T-cell (primary cell): ENCODE measurements around the gene BRI3. TPM values are rescaled to one million over a fixed set of nuclear protein-coding genes. Genes with fewer than 3 reads are reported as not detected.

Experiments
- ATAC-seq, 4 experiments: fragments of 200-7000 bp in 3 of 4; fragments of 150-1000 bp in 1 of 4; cut with Tn5 transposase; replicated peaks in 1 of 4; 1 replicate in 3 of 4; 2 replicates in 1 of 4; pipeline ENCODE4 v1.10.0; 2021; ENCODE audit warnings: moderate library complexity in 3 of 4, mild to moderate bottlenecking in 2 of 4, moderate number of reproducible peaks in 1 of 4
- CTCF ChIA-PET, 2 donors: fragments of 300-600 bp; sonication (Branson Sonifier 250); formaldehyde crosslinking; loops; one replicate each; lab custom pipeline; 2022; ENCODE audit warnings: antibody characterized with exemption in 2 of 2; lab: Charles Lee
- POLR2A ChIA-PET, 2 donors: fragments of 300-600 bp; sonication (Branson Sonifier 250); formaldehyde crosslinking; loops; one replicate each; lab custom pipeline; 2022; ENCODE audit warnings: antibody characterized with exemption in 2 of 2; lab: Charles Lee
- DNase-seq, 35 experiments: peaks; one replicate each; pipeline versions ENCODE4 v3.0.0 to v3.0.0-alpha.2; 2013 to 2023
- H3K27ac ChIP-seq: one replicate; pipeline ENCODE4 v1.5.1; 2013; ENCODE audit warnings: low read length
- H3K27me3 ChIP-seq, 2 experiments: replicated peaks in 1 of 2; 1 replicate in 1 of 2; 2 replicates in 1 of 2; pipeline versions ENCODE4 v1.6.1 to v1.7.0; 2013; ENCODE audit warnings: low read length in 1 of 2, mixed read lengths in 1 of 2; ENCODE audit not compliant: control insufficient read depth in 2 of 2, insufficient read depth in 2 of 2; ENCODE audit errors: extremely low read depth in 1 of 2
- H3K36me3 ChIP-seq, 2 donors: 1 replicate in 1 of 2; 2 replicates in 1 of 2; pipeline versions ENCODE4 v1.6.1 to v1.7.0; 2013; ENCODE audit warnings: low read length in 1 of 2; ENCODE audit not compliant: control insufficient read depth in 2 of 2, insufficient read depth in 1 of 2; ENCODE audit errors: extremely low read depth in 1 of 2
- H3K4me1 ChIP-seq, 2 experiments: 1 replicate in 1 of 2; 2 replicates in 1 of 2; pipeline versions ENCODE4 v1.6.1 to v1.7.0; 2013; ENCODE audit warnings: low read length in 2 of 2, mixed read lengths in 1 of 2; ENCODE audit not compliant: insufficient read depth in 2 of 2, control insufficient read depth in 1 of 2; ENCODE audit errors: extremely low read depth in 1 of 2
- H3K4me3 ChIP-seq, 2 donors: 1 replicate in 1 of 2; 2 replicates in 1 of 2; pipeline versions ENCODE4 v1.5.1 to v1.7.0; 2013; ENCODE audit warnings: mild to moderate bottlenecking in 2 of 2, low read length in 1 of 2, moderate library complexity in 1 of 2; ENCODE audit not compliant: control insufficient read depth in 1 of 2; ENCODE audit errors: extremely low read depth in 1 of 2
- H3K9me3 ChIP-seq: 2 replicates; pipeline ENCODE4 v1.7.0; 2013
- H3K27ac Mint-ChIP-seq, 2 donors: one replicate each; pipeline ENCODE4 v1.8.0; 2020 to 2021; ENCODE audit warnings: mild to moderate bottlenecking in 2 of 2, mixed read lengths in 2 of 2
- H3K27me3 Mint-ChIP-seq, 2 donors: one replicate each; pipeline ENCODE4 v1.8.0; 2021 to 2022; ENCODE audit warnings: mixed read lengths in 2 of 2
- H3K36me3 Mint-ChIP-seq: one replicate; pipeline ENCODE4 v1.8.0; 2021; ENCODE audit warnings: mixed read lengths
- H3K4me1 Mint-ChIP-seq, 3 donors: one replicate each; pipeline ENCODE4 v1.8.0; 2020 to 2022; ENCODE audit warnings: mixed read lengths in 3 of 3, mild to moderate bottlenecking in 1 of 3
- H3K4me3 Mint-ChIP-seq, 3 donors: one replicate each; pipeline ENCODE4 v1.8.0; 2020 to 2022; ENCODE audit warnings: mild to moderate bottlenecking in 3 of 3, mixed read lengths in 3 of 3, moderate library complexity in 3 of 3
- H3K9me3 Mint-ChIP-seq, 3 donors: one replicate each; pipeline ENCODE4 v1.8.0; 2020 to 2022; ENCODE audit warnings: mixed read lengths in 3 of 3
- WGBS: methylation state at CpG from one replicate; pipeline ENCODE4 v1.1.5; 2013; ENCODE audit warnings: missing lambda C conversion rate; ENCODE audit not compliant: insufficient coverage; 5-methylcytosine and 5-hydroxymethylcytosine counted together
- total RNA-seq, 35 experiments: library from RNA in 6 of 35; stranded (reverse) in 6 of 35; fragments of 120-200 nt in 1 of 35; gene quantifications; one replicate each; pipeline versions ENCODE4 v1.2.1 to v1.2.4 and lab custom pipeline; 2013 to 2026

BRI3 gene, protein sequence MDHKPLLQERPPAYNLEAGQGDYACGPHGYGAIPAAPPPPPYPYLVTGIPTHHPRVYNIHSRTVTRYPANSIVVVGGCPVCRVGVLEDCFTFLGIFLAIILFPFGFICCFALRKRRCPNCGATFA
- total RNA-seq: 10 to 100 TPM; 53.4 to 73.0 (median 61.2) TPM
- 32.0 TPM for total RNA-seq (2013)
- total RNA-seq (lab: John Stamatoyannopoulos, UW): 13.2 to 36.6 (median 20.9) reads per million in 29 experiments

DNA sequence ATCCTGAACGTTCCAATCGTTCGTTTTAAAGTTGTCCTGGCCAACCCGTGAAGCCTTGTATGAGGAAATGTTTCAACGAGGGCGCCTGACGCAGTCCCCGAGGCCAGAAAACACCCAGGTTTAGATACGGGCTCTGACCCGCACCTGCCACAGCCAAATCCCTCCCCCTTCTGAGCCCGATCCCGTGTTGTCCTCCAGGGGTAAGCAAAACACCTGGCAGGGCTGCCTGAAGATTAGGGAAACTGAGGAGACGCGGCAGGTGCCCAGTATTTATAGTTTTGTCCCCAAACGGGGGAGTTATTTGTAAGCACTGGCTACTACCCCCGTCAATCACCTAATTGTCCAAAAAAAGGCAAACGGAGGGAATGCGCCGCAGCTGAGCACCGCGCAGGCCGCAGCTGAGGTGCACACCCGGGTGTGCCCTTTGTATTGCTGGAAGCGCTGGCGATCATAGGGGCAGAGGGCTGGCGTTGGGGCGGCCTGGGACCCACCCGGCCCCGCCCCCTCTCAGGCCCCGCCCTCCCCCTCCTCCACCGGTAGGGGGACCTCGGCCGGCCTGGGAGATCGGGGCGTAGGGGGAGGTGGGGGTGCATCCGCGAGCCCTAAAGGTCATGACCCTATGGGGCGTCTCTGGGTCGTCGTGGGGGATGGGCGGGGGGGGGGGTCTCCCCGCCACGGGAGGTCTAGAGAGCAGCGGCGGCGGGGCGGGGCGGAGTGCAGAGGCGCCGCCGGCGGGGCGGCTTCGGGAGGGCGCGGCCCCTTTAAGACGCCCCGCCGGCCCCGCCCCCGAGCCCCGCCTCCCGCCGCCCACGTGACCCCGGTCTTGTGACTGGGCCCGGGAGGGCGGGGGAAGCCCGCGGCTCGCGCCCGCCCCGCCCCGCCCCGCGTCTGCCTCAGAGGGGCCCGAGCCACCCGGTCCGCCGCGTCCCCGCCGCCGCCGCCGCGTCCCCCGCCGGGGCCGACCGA, at the start of gene BRI3:
TSS of gene BRI3 (plus strand) at position 896 of the 966 bp plus-strand sequence. CDS start 110 bp downstream, outside the sequence.
- CTCF ChIA-PET: interaction anchor here (0.6 to 1.0 kb wide), 5 partner anchors 13 to 31 kb away, joined by 3 to 4 read pairs (median 3); no protein-coding TSS in a partner anchor
- peak within 1 kb of the TSS; percentile 83 to 84 for H3K27ac Mint-ChIP-seq
- peak; percentile 78 to 96 (median 91) for DNase-seq

DNA sequence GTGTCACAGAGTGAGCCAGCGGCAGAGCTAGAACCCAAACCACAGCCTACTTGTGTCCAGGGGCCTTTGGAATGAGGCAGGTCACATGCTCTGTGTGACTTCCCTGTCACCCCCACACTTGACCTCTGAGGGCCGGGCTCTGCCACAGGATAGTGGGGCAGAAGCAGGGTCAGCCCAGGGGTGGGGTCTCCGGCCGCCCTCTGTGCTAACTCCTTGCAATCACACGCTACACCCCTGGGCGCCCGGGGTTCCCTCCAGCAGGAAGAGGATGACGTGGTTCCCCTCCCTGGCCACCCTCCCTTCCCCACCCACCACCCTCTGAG, 49.3 kb upstream of the BRI3 start:
- POLR2A ChIA-PET: no interaction called here

More for the DNA sequence above, at the start of gene BRI3:
- no peaks in the 10 kb centered on the region for H3K27me3 ChIP-seq
- H3K9me3 ChIP-seq: no peaks in the 10 kb centered on the region
- no peaks in the 10 kb centered on the region for H3K27me3 Mint-ChIP-seq
- H3K4me1 ChIP-seq: peaks cover 4 to 50% of the 10 kb centered on the region in 2 experiments
- under 1% methylated on average over 58 of the region's 92 CpGs for WGBS
- no peaks in the 10 kb centered on the region for H3K9me3 Mint-ChIP-seq
- peaks cover 0 to 4% of the 10 kb centered on the region in 2 donors for H3K36me3 ChIP-seq
- no peaks in the 10 kb centered on the region for H3K36me3 Mint-ChIP-seq
- H3K4me3 Mint-ChIP-seq: peak within 1 kb of the TSS; percentile 83 to 85 (median 84)
- peak within 1 kb of the TSS; percentile 63 for H3K27ac ChIP-seq
- peak; percentile 83 to 90 (median 84) for ATAC-seq
- H3K4me1 Mint-ChIP-seq: peaks cover 26 to 36% (median 33%) of the 10 kb centered on the region in 3 donors
- POLR2A ChIA-PET: interaction anchor here (0.6 to 1.2 kb wide), 3 partner anchors 12 to 31 kb away, joined by 3 to 8 read pairs (median 4); no protein-coding TSS in a partner anchor
- H3K4me3 ChIP-seq: peak within 1 kb of the TSS; percentile 57 to 88

DNA sequence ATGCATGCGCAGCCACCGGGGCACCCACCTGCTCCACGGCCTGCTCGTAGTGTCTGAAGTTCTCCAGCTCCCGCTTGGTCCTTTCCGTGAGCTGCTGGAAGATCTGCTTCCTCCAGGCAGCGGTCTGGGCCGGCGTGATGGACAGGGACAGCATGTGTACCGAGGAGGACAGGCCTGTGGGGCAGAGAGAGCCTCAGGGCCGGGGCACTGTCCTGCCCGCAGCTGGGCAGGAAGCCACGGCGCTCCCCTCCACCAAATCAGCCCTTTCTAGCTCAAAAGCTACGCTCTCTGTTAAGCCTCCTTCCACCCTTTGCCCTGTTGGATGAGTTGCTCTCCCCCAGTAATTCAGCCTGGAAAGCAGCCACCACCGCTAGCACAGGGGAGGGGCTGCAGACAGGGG, 48.7 kb upstream of the BRI3 start:
- POLR2A ChIA-PET: no interaction called here

More for the DNA sequence above, 49.3 kb upstream of the BRI3 start:
- Mint-ChIP-seq H3K27me3 (no peaks in the 10 kb centered on the region), H3K4me1 (no peaks in the 10 kb centered on the region), H3K9me3 (no peaks in the 10 kb centered on the region), H3K36me3 (peaks cover 22% of the 10 kb centered on the region), H3K27ac (no peak overlapping the region), H3K4me3 (no peak overlapping the region)
- H3K27ac ChIP-seq: no peak overlapping the region
- H3K4me1 ChIP-seq: no peaks in the 10 kb centered on the region
- H3K36me3 ChIP-seq: peaks cover 42 to 47% of the 10 kb centered on the region in 2 donors
- no peak overlapping the region for H3K4me3 ChIP-seq
- DNase-seq (no peak), ATAC-seq (no peak)
- H3K9me3 ChIP-seq: no peaks in the 10 kb centered on the region
- WGBS: 91% methylated on average over 6 of the region's 8 CpGs
- CTCF ChIA-PET: no interaction called here
- H3K27me3 ChIP-seq: no peaks in the 10 kb centered on the region

DNA sequence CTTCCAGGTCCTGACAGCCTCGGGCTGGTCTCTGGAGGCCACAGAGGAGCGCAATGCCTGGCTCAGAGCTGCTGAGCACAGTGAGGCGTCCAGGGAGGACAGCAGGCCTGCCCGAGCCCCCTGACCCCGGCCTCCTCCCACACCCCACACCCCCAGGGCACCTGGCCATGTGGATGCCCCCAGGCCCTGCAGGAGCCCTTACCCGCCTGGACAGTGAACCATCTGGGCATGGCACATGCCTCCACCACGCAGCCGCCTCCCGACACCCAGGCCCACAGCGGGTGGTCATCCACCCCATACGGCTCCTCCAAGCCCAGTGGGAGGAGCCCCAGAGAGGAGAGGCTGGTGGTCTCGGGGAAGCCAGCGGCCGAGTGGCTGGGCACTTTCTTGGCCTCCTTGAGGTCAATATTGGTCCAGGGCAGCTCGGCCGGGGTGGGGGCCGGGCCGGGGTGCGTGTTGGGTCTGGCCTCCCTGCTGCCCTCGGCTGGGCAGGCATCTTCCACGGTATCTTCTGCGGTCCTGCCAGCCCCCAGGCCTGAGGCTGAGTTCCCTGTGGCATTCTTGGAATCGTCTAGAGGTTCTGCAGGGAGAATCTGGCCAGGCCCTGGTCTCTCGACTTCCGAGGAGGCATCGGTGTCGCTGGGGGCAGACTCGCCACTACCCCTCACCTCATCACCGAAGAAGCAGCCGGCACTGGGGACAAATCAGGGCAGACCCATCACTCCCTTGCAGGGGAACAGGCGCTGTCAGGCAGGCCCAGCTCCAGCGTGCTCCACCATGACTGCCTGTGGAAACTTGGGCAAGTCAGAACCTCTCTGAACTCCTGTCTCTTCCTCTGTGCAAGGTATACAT, 48.0 kb upstream of the BRI3 start:
- no peak overlapping the region for H3K4me3 Mint-ChIP-seq
- 97% methylated on average over 26 of the region's 32 CpGs for WGBS
- no peak for DNase-seq
- CTCF ChIA-PET: no interaction called here
- Histone ChIP-seq H3K9me3 (no peaks in the 10 kb centered on the region), H3K27ac (no peak overlapping the region), H3K36me3 (peaks cover 36 to 54% of the 10 kb centered on the region in 2 donors), H3K27me3 (no peaks in the 10 kb centered on the region), H3K4me1 (no peaks in the 10 kb centered on the region), H3K4me3 (no peak overlapping the region)
- H3K4me1 Mint-ChIP-seq: no peaks in the 10 kb centered on the region
- no peaks in the 10 kb centered on the region for H3K9me3 Mint-ChIP-seq
- no peak overlapping the region for H3K27ac Mint-ChIP-seq
- H3K36me3 Mint-ChIP-seq: peaks cover 17% of the 10 kb centered on the region
- H3K27me3 Mint-ChIP-seq: no peaks in the 10 kb centered on the region
- no peak for ATAC-seq
- POLR2A ChIA-PET: no interaction called here

More for the DNA sequence above, 48.7 kb upstream of the BRI3 start:
- Histone ChIP-seq H3K4me1 (no peaks in the 10 kb centered on the region), H3K9me3 (no peaks in the 10 kb centered on the region), H3K4me3 (no peak overlapping the region), H3K27me3 (no peaks in the 10 kb centered on the region), H3K27ac (no peak overlapping the region), H3K36me3 (peaks cover 38 to 49% of the 10 kb centered on the region in 2 donors)
- Mint-ChIP-seq H3K9me3 (no peaks in the 10 kb centered on the region), H3K36me3 (peaks cover 19% of the 10 kb centered on the region), H3K4me1 (no peaks in the 10 kb centered on the region), H3K27ac (peak overlapping the region in 1 of 2 donors; percentile 6), H3K4me3 (no peak overlapping the region), H3K27me3 (no peaks in the 10 kb centered on the region)
- no peak for DNase-seq
- no peak for ATAC-seq
- CTCF ChIA-PET: no interaction called here
- 96% methylated on average over 8 of the region's 16 CpGs for WGBS

DNA sequence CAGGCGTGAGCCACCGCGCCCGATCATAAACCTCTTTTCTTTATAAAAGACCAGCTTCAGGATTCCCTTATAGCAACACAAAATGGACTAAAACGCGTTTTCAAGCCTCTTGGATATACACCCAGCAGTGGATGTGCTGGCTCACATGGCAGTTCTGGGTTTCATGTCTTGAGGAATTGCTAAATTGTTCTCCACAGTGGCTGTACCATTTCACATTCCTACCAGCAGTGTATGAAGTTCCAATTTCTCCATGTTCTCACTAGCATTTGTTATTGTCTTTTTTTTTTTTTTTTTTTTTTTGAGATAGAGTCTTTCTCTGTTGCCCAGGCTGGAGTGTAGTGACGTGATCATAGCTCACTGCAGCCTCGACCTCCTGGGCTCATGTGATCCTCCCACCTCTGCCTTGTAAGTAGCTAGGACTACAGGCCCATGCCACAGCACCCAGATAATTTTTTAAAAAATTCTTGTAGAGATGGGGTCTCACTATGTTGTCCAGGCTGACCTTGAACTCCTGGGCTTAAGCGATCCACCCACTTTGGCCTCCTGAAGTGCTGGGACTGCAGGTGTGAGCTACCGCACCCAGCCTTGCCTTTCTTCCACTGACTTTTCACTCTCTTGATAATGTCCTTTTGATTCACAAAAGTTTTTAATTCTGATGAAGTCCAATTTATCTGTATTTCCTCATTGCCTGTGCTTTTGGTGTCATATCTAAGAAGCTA, 46.9 kb upstream of the BRI3 start:
- Mint-ChIP-seq H3K36me3 (peaks cover 28% of the 10 kb centered on the region), H3K4me3 (no peak overlapping the region), H3K9me3 (no peaks in the 10 kb centered on the region), H3K4me1 (no peaks in the 10 kb centered on the region), H3K27ac (no peak overlapping the region), H3K27me3 (no peaks in the 10 kb centered on the region)
- POLR2A ChIA-PET: interaction anchor here in 1 of 2 donors (0.6 to 0.7 kb wide), 4 partner anchors 16 to 115 kb away, joined by 4 to 15 read pairs (median 6); no protein-coding TSS in a partner anchor
- no peaks in the 10 kb centered on the region for H3K9me3 ChIP-seq
- WGBS: 100% methylated on average over 4 of the region's 10 CpGs
- no peak overlapping the region for H3K4me3 ChIP-seq
- ATAC-seq (no peak), DNase-seq (no peak)
- H3K27ac ChIP-seq: no peak overlapping the region
- peaks cover 34 to 51% of the 10 kb centered on the region in 2 donors for H3K36me3 ChIP-seq
- no peaks in the 10 kb centered on the region for H3K27me3 ChIP-seq
- CTCF ChIA-PET: no interaction called here
- no peaks in the 10 kb centered on the region for H3K4me1 ChIP-seq
